ENCODE data around the gene ST6GAL1.
"Not testable (repeated sequence)": the region's sequence is repeated elsewhere in the genome, so short reads cannot be mapped to it uniquely, and the experiment has no call there.

ST6GAL1 gene

DNA sequence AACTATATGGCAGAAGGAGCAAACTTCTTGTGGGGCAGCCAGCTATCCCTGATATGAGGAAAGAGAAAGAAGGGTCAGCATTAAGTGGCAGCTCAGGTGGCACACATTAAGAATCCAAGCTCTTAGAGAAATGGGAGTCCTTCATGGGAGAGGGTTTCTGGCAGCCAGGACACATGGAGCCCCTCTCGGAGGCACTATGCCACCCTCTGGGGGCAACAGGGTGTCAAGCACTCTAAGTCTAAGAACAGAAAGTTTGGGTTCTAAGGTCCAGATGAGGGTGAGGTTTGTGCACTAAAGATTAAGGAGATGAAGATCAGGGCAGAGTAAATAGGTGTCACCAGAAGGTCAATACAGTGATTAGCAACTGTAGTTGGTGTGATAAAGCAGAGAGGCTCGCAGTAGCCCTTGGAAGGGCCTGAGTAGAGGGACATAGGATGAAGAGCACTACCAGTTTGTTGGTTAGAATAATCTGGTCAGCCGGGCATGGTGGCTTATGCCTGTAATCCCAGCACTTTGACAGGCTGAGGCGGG lies 89.3 kb downstream of the ST6GAL1 start:
- Histone ChIP-seq H3K27me3 (ENCODE audit: control insufficient read depth, insufficient read depth, low read length) (no peaks in the 10 kb centered on the region), H3K9me3 (ENCODE audit: control insufficient read depth, insufficient read depth, low read length) (no peaks in the 10 kb centered on the region), H3K4me3 (ENCODE audit: low read length) (no peak overlapping the region), H3K4me1 (ENCODE audit: control insufficient read depth, insufficient read depth, low read length) (0 out of 2 replicates have a peak, but pooled peaks cover 1% of the 10 kb centered on the region), H3K27ac (ENCODE audit: low read length) (no peak overlapping the region), H3K36me3 (ENCODE audit: control insufficient read depth, insufficient read depth, low read length) (no peaks in the 10 kb centered on the region)
- no peak for DNase-seq (ENCODE audit: low read depth, low spot score)
- no CpG with 5 or more reads among the region's 4 CpGs for WGBS (ENCODE audit: insufficient coverage, insufficient read length)

DNA sequence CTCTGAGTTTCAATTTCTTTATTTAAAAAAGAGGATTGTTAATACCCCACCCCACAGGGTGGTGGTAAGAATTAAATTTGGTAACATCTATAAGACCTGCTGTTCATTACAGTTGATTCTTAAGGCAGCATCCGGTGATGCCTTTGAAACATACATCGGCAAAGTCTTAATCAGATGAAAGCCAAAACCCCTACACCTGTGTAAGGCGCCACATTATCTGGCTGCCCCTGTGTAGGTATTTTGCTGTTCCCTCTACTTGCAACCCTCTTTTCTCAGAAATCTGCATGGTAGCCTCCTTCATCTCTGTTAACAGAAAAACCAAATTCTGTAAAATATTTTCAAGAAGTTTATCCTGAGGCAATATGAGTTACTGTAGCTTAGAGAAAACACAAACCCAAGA lies 90.0 kb downstream of the ST6GAL1 start:
- no peak overlapping the region for H3K27ac ChIP-seq (ENCODE audit: low read length)
- no CpG with 5 or more reads among the region's 3 CpGs for WGBS (ENCODE audit: insufficient coverage, insufficient read length)
- H3K36me3 ChIP-seq (ENCODE audit: control insufficient read depth, insufficient read depth, low read length) = no peaks in the 10 kb centered on the region
- H3K9me3 ChIP-seq (ENCODE audit: control insufficient read depth, insufficient read depth, low read length) = no peaks in the 10 kb centered on the region
- no peaks in the 10 kb centered on the region for H3K27me3 ChIP-seq (ENCODE audit: control insufficient read depth, insufficient read depth, low read length)
- 0 out of 2 replicates have a peak, but pooled peaks cover 1% of the 10 kb centered on the region for H3K4me1 ChIP-seq (ENCODE audit: control insufficient read depth, insufficient read depth, low read length)
- no peak overlapping the region for H3K4me3 ChIP-seq (ENCODE audit: low read length)
- DNase-seq (ENCODE audit: low read depth, low spot score) = no peak

DNA sequence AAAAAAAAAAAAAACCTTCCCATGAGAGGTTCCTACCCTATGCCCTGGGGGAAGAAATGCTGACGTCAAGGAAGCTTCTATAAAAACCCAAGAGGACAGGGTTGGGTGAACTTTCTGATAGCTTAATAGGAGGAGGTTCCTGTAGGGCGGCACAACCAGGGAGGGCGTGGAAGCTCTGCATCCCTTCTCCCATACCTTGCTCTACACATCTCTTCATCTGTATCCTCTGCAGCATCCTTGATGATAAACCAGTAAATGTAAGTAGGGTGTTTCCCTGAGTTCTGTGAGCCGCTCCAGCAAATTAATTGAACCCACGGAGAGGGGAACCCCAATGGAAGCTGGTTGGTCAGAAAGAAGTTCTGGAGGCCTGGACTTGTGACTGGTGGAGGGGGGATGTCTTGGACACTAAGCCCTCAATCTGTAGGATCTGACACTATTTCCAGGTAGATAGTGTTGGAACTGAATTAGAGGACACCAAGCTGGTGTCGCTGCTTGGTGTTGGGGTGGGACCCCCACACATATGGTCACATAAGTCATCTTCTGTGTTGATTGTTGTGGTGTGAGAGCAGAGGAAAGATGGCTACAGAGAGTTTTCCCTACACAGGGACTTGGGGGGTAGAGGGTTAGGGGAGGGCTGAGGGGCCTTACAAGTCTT lies 91.5 kb downstream of the ST6GAL1 start:
- no CpG with 5 or more reads among the region's 6 CpGs for WGBS (ENCODE audit: insufficient coverage, insufficient read length)
- H3K27ac ChIP-seq (ENCODE audit: low read length) = no peak overlapping the region

GRCh38 chr3:187022403-187023029 lies 92.2 kb downstream of the ST6GAL1 start:
- no CpG with 5 or more reads among the region's 3 CpGs for WGBS (ENCODE audit: insufficient coverage, insufficient read length)
- H3K4me3 ChIP-seq (ENCODE audit: low read length) = no peak overlapping the region

More for the DNA sequence above, 91.5 kb downstream of the ST6GAL1 start:
- H3K36me3 ChIP-seq (ENCODE audit: control insufficient read depth, insufficient read depth, low read length) = no peaks in the 10 kb centered on the region
- no peak for DNase-seq (ENCODE audit: low read depth, low spot score)
- no peaks in the 10 kb centered on the region for H3K9me3 ChIP-seq (ENCODE audit: control insufficient read depth, insufficient read depth, low read length)
- 0 out of 2 replicates have a peak, but pooled peaks cover 1% of the 10 kb centered on the region for H3K4me1 ChIP-seq (ENCODE audit: control insufficient read depth, insufficient read depth, low read length)
- no peaks in the 10 kb centered on the region for H3K27me3 ChIP-seq (ENCODE audit: control insufficient read depth, insufficient read depth, low read length)
- H3K4me3 ChIP-seq (ENCODE audit: low read length) = no peak overlapping the region

GRCh38 chr3:187023340-187023739 lies 93.0 kb downstream of the ST6GAL1 start:
- H3K9me3 ChIP-seq (ENCODE audit: control insufficient read depth, insufficient read depth, low read length); H3K4me1 ChIP-seq (ENCODE audit: control insufficient read depth, insufficient read depth, low read length); H3K4me3 ChIP-seq (ENCODE audit: low read length); H3K27ac ChIP-seq (ENCODE audit: low read length); H3K27me3 ChIP-seq (ENCODE audit: control insufficient read depth, insufficient read depth, low read length); DNase-seq (ENCODE audit: low read depth, low spot score); H3K36me3 ChIP-seq (ENCODE audit: control insufficient read depth, insufficient read depth, low read length): not testable (repeated sequence)
- WGBS (ENCODE audit: insufficient coverage, insufficient read length) = no CpG with 5 or more reads among the region's 2 CpGs

More at GRCh38 chr3:187022403-187023029, 92.2 kb downstream of the ST6GAL1 start:
- Histone ChIP-seq H3K36me3 (ENCODE audit: control insufficient read depth, insufficient read depth, low read length) (no peaks in the 10 kb centered on the region), H3K27me3 (ENCODE audit: control insufficient read depth, insufficient read depth, low read length) (no peaks in the 10 kb centered on the region), H3K9me3 (ENCODE audit: control insufficient read depth, insufficient read depth, low read length) (no peaks in the 10 kb centered on the region), H3K27ac (ENCODE audit: low read length) (no peak overlapping the region), H3K4me1 (ENCODE audit: control insufficient read depth, insufficient read depth, low read length) (0 out of 2 replicates have a peak, but pooled peaks cover 1% of the 10 kb centered on the region)
- DNase-seq (ENCODE audit: low read depth, low spot score) = no peak

DNA sequence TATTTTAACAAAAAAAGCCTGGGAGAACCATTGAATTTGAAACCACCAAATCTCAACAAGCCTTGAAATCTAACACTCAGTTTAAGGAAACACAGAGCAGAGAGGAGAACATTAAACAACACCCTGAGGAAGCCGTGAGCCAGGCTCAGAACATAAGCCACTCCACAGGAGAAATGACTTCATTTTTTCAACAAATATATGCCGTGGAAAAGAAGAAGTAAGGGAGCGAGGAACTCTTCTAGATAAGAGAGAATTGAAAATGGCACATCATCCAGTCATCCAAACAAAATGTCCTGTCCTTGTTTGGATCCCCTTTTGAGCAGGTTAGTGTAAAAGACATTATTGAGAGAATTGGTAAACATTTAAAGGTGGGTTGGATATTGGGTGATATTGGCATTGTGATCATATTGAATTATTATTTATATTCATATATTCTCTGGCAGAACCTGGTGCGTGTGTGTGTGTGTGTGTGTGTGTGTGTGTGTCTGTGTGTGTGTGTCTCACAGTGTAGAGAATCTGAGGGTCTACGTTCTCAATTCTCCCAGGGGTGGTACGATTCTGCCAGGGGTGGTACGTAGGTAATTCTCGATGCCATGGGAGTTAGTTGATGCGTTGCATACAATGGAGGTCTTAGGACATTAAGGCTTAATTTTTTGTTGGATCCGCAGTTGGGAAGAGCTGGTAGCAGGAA lies 94.4 kb downstream of the ST6GAL1 start:
- no CpG with 5 or more reads among the region's 10 CpGs for WGBS (ENCODE audit: insufficient coverage, insufficient read length)
- 0 out of 2 replicates have a peak, but pooled peaks cover 1% of the 10 kb centered on the region for H3K4me1 ChIP-seq (ENCODE audit: control insufficient read depth, insufficient read depth, low read length)
- no peak overlapping the region for H3K4me3 ChIP-seq (ENCODE audit: low read length)
- no peak for DNase-seq (ENCODE audit: low read depth, low spot score)
- no peaks in the 10 kb centered on the region for H3K36me3 ChIP-seq (ENCODE audit: control insufficient read depth, insufficient read depth, low read length)
- no peaks in the 10 kb centered on the region for H3K27me3 ChIP-seq (ENCODE audit: control insufficient read depth, insufficient read depth, low read length)
- H3K27ac ChIP-seq (ENCODE audit: low read length) = no peak overlapping the region
- no peaks in the 10 kb centered on the region for H3K9me3 ChIP-seq (ENCODE audit: control insufficient read depth, insufficient read depth, low read length)

DNA sequence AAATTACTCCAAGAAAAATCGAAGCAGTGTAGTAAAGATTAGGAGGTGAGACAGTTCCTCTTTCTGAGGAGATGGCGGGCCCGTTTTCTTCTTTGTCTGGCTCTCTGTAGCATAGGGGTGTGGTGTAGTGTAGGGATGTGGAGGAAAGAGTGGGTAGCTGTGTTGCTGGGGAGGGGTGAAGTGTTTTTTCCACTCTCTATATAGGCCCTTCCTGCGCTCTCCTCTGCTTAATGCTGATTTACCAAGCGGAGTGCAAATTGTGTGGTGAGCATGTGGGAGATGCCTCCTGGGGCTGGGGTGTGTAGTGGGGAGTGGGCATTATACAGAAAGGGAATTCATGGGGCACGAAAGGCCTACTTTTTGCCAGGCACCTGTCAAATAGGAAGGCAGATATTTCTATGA lies 94.9 kb downstream of the ST6GAL1 start:
- no CpG with 5 or more reads among the region's 6 CpGs for WGBS (ENCODE audit: insufficient coverage, insufficient read length)
- H3K4me3 ChIP-seq (ENCODE audit: low read length) = no peak overlapping the region
- no peaks in the 10 kb centered on the region for H3K36me3 ChIP-seq (ENCODE audit: control insufficient read depth, insufficient read depth, low read length)
- no peaks in the 10 kb centered on the region for H3K4me1 ChIP-seq (ENCODE audit: control insufficient read depth, insufficient read depth, low read length)
- H3K27me3 ChIP-seq (ENCODE audit: control insufficient read depth, insufficient read depth, low read length) = no peaks in the 10 kb centered on the region
- H3K9me3 ChIP-seq (ENCODE audit: control insufficient read depth, insufficient read depth, low read length) = no peaks in the 10 kb centered on the region
- H3K27ac ChIP-seq (ENCODE audit: low read length) = no peak overlapping the region
- DNase-seq (ENCODE audit: low read depth, low spot score) = no peak

- no peak for DNase-seq (ENCODE audit: low read depth, low spot score)
- H3K4me1 ChIP-seq (ENCODE audit: control insufficient read depth, insufficient read depth, low read length) = no peaks in the 10 kb centered on the region
- H3K27ac ChIP-seq (ENCODE audit: low read length) = no peak overlapping the region
- H3K4me3 ChIP-seq (ENCODE audit: low read length) = no peak overlapping the region
- no peaks in the 10 kb centered on the region for H3K9me3 ChIP-seq (ENCODE audit: control insufficient read depth, insufficient read depth, low read length)
- H3K36me3 ChIP-seq (ENCODE audit: control insufficient read depth, insufficient read depth, low read length) = no peaks in the 10 kb centered on the region
- H3K27me3 ChIP-seq (ENCODE audit: control insufficient read depth, insufficient read depth, low read length) = no peaks in the 10 kb centered on the region
- WGBS (ENCODE audit: insufficient coverage, insufficient read length) = no CpG with 5 or more reads among the region's 9 CpGs
Measured at GRCh38 chr3:187025656-187026316, 95.5 kb downstream of the ST6GAL1 start.

- no CpG with 5 or more reads among the region's 2 CpGs for WGBS (ENCODE audit: insufficient coverage, insufficient read length)
- DNase-seq (ENCODE audit: low read depth, low spot score) = no peak
- no peaks in the 10 kb centered on the region for H3K27me3 ChIP-seq (ENCODE audit: control insufficient read depth, insufficient read depth, low read length)
- H3K4me1 ChIP-seq (ENCODE audit: control insufficient read depth, insufficient read depth, low read length) = no peaks in the 10 kb centered on the region
- no peaks in the 10 kb centered on the region for H3K9me3 ChIP-seq (ENCODE audit: control insufficient read depth, insufficient read depth, low read length)
- no peak overlapping the region for H3K4me3 ChIP-seq (ENCODE audit: low read length)
- no peak overlapping the region for H3K27ac ChIP-seq (ENCODE audit: low read length)
- no peaks in the 10 kb centered on the region for H3K36me3 ChIP-seq (ENCODE audit: control insufficient read depth, insufficient read depth, low read length)
Measured at GRCh38 chr3:187026317-187026670, 96.0 kb downstream of the ST6GAL1 start.
